Upper lobe of left lung (tissue), 6 donors: ENCODE data around the gene GRIK1. TPM values are rescaled to one million over a fixed set of nuclear protein-coding genes. Genes with fewer than 3 reads are reported as not detected.

Source experiments
- ATAC-seq, 2 donors: fragments of 200-7000 bp; cut with Tn5 transposase; one replicate each; pipeline ENCODE4 v1.9.1; 2022; ENCODE audit warnings: mild to moderate bottlenecking in 2 of 2, moderate library complexity in 2 of 2; ENCODE audit not compliant: low FRiP score in 2 of 2
- DNase-seq, 2 donors: peaks; one replicate each; pipeline ENCODE4 v3.0.0-alpha.2; 2019 to 2020
- H3K27ac ChIP-seq, 4 donors: fragments of 200-600 bp; sonication (generic); one replicate each; pipeline ENCODE4 v1.5.1; 2016 to 2019
- H3K27me3 ChIP-seq, 4 donors: fragments of 200-600 bp; sonication (generic); one replicate each; pipeline ENCODE4 v1.5.1; 2017 to 2019
- H3K36me3 ChIP-seq, 4 donors: fragments of 200-600 bp; sonication (generic); one replicate each; pipeline ENCODE4 v1.5.1; 2016 to 2019
- H3K4me1 ChIP-seq, 4 donors: fragments of 200-600 bp; sonication (generic); one replicate each; pipeline ENCODE4 v1.5.1; 2018 to 2019
- H3K4me3 ChIP-seq, 4 donors: fragments of 200-600 bp; sonication (generic); one replicate each; pipeline ENCODE4 v1.5.1; 2017 to 2019; ENCODE audit warnings: mild to moderate bottlenecking in 2 of 4, moderate library complexity in 1 of 4
- H3K9me3 ChIP-seq, 4 donors: fragments of 200-600 bp; sonication (generic); one replicate each; pipeline ENCODE4 v1.5.1; 2018 to 2019
- EP300 ChIP-seq, 4 donors: sonication (generic); formaldehyde crosslinking; IDR thresholded peaks; one replicate each; pipeline ENCODE4 v1.5.1; 2017; ENCODE audit warnings: antibody characterized with exemption in 4 of 4, control low read depth in 2 of 4
- POLR2A ChIP-seq, 4 donors: fragments of 450-650 bp; IDR thresholded peaks; one replicate each; pipeline ENCODE4 v1.5.1; 2016 to 2017; ENCODE audit warnings: antibody characterized with exemption in 4 of 4, mild to moderate bottlenecking in 2 of 4
- POLR2AphosphoS5 ChIP-seq, 2 donors: sonication (generic); formaldehyde crosslinking; IDR thresholded peaks; one replicate each; pipeline ENCODE4 v1.5.1; 2017; ENCODE audit warnings: antibody characterized with exemption in 2 of 2
- WGBS, 2 donors: methylation state at CpG; one replicate each; pipeline ENCODE4 v1.1.5; 2017 to 2018; 5-methylcytosine and 5-hydroxymethylcytosine counted together
- total RNA-seq, 6 donors: library from RNA; depleted of rRNA in 4 of 6; stranded (reverse); fragments of >200 nt in 4 of 6; gene quantifications; one replicate each; pipeline versions ENCODE4 v1.1.0 to v1.2.1, GENCODE V29; 2016 to 2021
- TF ChIP-seq, protein P1 (sequence below), 6 experiments: fragments of 450-650 bp in 4 of 6; fragments of 200-600 bp in 2 of 6; sonication (generic) in 2 of 6; IDR thresholded peaks; one replicate each; pipeline ENCODE4 v1.5.1; 2016 to 2019; ENCODE audit warnings: antibody characterized with exemption in 6 of 6
- donor health status: DM: no; HTN: no; CAD: no; lungs with moderate emphysema.
- donor health status: DM: no; HTN: yes; CAD: no; lungs with severe emphysema.

Gene GRIK1
- total RNA-seq, 6 donors from 2014 or later: 0.15 TPM; not detected in 5

DNA sequence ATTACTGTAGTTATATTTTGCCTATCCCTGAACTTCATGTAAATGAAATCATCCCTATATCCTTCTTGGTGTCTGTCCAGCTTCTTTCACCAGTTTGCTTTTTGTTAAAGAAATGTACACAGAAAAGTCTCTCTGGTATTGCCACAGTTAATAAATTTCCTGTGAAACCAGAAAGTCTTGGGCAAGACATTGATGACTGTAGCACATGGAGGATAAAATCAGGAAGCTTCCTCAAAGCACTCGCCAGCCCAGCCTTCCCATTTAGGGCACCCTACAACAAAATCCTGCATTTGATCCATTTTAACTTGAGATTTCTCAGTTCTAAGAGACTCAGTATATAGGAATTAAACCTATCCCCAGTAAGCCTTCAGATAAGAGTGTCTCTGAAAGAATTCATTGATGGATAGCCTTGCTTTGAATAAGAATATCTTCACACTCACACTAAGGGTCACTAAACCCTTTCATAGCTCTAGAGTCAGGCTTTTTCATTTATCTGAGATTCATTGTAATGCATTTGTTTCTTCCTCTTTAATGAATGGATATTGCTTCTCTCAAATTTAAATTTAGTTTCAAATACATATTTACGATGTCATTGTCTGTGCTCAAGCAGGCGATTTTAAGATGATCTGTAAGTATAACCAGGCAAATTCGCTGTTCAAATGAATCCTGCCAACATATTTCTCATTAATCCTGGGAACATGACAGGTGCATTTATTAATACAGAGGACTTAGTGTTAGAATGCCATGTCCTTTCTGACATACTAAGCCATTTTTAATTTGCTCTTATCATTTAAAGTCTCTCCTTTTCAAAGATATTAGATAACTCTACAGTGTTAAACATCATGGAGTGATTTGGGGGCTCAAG is 153.1 kb downstream of the GRIK1 start:
- Histone ChIP-seq H3K27me3 (no peaks in the 10 kb centered on the region), H3K4me3 (no peak overlapping the region), H3K27ac (no peak overlapping the region), H3K4me1 (no peaks in the 10 kb centered on the region), H3K36me3 (no peaks in the 10 kb centered on the region), H3K9me3 (no peaks in the 10 kb centered on the region)
- TF ChIP-seq POLR2AphosphoS5 (IDR thresholded peaks at IDR 0.05) (no peak), EP300 (IDR thresholded peaks at IDR 0.05) (no peak), POLR2A (IDR thresholded peaks at IDR 0.05) (no peak)
- TF ChIP-seq, protein P1, sequence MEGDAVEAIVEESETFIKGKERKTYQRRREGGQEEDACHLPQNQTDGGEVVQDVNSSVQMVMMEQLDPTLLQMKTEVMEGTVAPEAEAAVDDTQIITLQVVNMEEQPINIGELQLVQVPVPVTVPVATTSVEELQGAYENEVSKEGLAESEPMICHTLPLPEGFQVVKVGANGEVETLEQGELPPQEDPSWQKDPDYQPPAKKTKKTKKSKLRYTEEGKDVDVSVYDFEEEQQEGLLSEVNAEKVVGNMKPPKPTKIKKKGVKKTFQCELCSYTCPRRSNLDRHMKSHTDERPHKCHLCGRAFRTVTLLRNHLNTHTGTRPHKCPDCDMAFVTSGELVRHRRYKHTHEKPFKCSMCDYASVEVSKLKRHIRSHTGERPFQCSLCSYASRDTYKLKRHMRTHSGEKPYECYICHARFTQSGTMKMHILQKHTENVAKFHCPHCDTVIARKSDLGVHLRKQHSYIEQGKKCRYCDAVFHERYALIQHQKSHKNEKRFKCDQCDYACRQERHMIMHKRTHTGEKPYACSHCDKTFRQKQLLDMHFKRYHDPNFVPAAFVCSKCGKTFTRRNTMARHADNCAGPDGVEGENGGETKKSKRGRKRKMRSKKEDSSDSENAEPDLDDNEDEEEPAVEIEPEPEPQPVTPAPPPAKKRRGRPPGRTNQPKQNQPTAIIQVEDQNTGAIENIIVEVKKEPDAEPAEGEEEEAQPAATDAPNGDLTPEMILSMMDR (IDR thresholded peaks at IDR 0.05): no peak
- DNase-seq (no peak), ATAC-seq (no peak)
- 67 to 75% methylated on average over 4 of the region's 4 CpGs for WGBS, 2 donors

DNA sequence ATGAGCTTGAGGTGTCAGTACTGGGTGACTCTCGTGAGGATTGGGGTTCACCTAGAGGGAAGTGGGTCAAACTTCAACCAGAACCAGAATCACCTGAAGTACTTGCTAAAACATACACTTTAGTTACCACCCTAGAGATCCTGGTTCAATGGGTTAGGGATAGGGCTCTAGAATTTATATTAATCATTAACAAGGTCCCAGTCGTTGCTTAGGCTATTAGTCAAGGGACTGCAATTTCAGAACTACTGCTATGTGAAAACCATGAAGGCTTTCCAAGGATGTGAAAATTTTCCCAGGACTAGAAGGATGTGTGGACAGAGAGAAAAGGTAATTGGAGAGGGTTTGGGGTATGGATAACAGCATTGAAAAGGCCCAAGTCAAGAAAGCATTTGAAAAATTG is 162.6 kb downstream of the GRIK1 start:
- Histone ChIP-seq H3K4me1 (no peaks in the 10 kb centered on the region), H3K36me3 (no peaks in the 10 kb centered on the region), H3K9me3 (no peaks in the 10 kb centered on the region), H3K4me3 (no peak overlapping the region), H3K27me3 (no peaks in the 10 kb centered on the region), H3K27ac (no peak overlapping the region)
- 68 to 70% methylated on average over 2 of the region's 2 CpGs for WGBS, 2 donors
- no peak for TF ChIP-seq POLR2AphosphoS5 (IDR thresholded peaks at IDR 0.05)
- TF ChIP-seq EP300 (IDR thresholded peaks at IDR 0.05): no peak
- no peak for TF ChIP-seq POLR2A (IDR thresholded peaks at IDR 0.05)
- TF ChIP-seq, protein P1 (IDR thresholded peaks at IDR 0.05): no peak
- DNase-seq: no peak
- ATAC-seq: no peak

DNA sequence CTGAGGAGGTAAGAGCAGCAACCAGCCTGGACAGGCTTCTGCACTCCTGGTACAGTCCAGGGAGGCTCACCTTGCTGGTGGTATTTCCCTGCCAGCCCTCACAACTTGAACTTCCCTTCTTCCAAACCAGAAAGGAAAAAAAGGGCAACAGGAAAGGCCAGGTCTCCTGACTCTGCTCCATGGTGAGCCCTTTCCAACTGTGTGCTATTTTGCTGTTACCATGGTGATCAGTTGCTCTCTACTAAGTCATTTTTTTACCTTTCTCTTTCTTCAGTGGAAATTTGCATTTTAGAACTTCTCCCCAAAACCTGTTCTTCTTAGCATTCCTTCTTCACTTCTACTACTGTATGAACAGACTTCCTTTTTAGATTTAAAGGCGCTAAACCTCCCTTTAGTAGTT is 164.3 kb downstream of the GRIK1 start:
- H3K36me3 ChIP-seq: no peaks in the 10 kb centered on the region
- no peaks in the 10 kb centered on the region for H3K27me3 ChIP-seq
- no peak for TF ChIP-seq POLR2A (IDR thresholded peaks at IDR 0.05)
- TF ChIP-seq, protein P1 (IDR thresholded peaks at IDR 0.05): no peak
- TF ChIP-seq POLR2AphosphoS5 (IDR thresholded peaks at IDR 0.05): no peak
- no peak for TF ChIP-seq EP300 (IDR thresholded peaks at IDR 0.05)
- no peak overlapping the region for H3K4me3 ChIP-seq
- H3K4me1 ChIP-seq: no peaks in the 10 kb centered on the region
- H3K9me3 ChIP-seq: no peaks in the 10 kb centered on the region
- 96 to 100% methylated on average over 1 of the region's 1 CpG for WGBS, 2 donors
- ATAC-seq (no peak), DNase-seq (no peak)
- H3K27ac ChIP-seq: no peak overlapping the region

DNA sequence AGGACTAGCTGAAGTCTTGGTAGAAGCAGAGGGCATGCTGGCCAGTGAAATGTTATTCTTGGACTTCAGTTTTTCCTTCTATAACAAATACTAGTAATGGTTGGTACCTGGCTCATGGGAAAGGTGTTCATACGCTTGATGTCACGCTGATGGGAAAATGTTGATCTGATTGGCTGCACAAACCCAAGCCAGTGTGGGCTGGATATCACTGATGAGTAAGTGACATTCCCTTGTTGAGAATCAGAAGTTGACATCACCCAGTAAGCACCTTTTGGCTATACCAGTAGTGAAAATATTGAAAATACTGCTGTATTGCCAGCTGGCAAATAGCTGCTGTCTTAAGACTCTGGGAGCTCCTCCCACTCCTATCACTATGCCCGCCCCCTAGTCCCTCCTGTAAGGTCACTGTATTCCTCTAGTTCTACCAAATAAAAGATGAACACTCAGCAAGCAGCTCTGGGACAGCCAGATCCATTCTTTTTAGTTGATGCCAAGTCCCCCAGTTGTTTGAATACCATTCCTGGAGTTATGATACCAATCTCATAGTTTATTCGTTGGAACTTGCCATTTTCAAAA is 168.2 kb downstream of the GRIK1 start:
- Histone ChIP-seq H3K4me1 (no peaks in the 10 kb centered on the region), H3K4me3 (no peak overlapping the region), H3K27me3 (no peaks in the 10 kb centered on the region), H3K36me3 (no peaks in the 10 kb centered on the region), H3K27ac (no peak overlapping the region), H3K9me3 (no peaks in the 10 kb centered on the region)
- 85 to 88% methylated on average over 4 of the region's 4 CpGs for WGBS, 2 donors
- no peak for ATAC-seq
- TF ChIP-seq, protein P1 (IDR thresholded peaks at IDR 0.05): no peak
- no peak for TF ChIP-seq EP300 (IDR thresholded peaks at IDR 0.05)
- no peak for TF ChIP-seq POLR2AphosphoS5 (IDR thresholded peaks at IDR 0.05)
- no peak for TF ChIP-seq POLR2A (IDR thresholded peaks at IDR 0.05)
- DNase-seq: no peak
